PC-3 (cell line): ENCODE measurements around the gene CCDC90B. TPM values are rescaled to one million over a fixed set of nuclear protein-coding genes. Genes with fewer than 3 reads are reported as not detected.

Experiments
- ATAC-seq: fragments of 200-7000 bp; cut with Tn5 transposase; 2 replicates; pipeline ENCODE4 v1.9.1; 2020; ENCODE audit warnings: mild to moderate bottlenecking, moderate library complexity
- BruUV-seq: library from RNA; stranded (reverse); fragments of 400-500 nt; replicated peaks from 2 replicates; lab custom pipeline; 2021; lab: Mats Ljungman, UMichigan
- CTCF ChIA-PET: fragments of 300-600 bp; sonication (Branson Sonifier 250); formaldehyde crosslinking; loops from one replicate; lab custom pipeline; 2022; ENCODE audit warnings: antibody characterized with exemption; lab: Charles Lee
- POLR2A ChIA-PET: fragments of 300-600 bp; sonication (Branson Sonifier 250); formaldehyde crosslinking; loops from one replicate; lab custom pipeline; 2022; ENCODE audit warnings: antibody characterized with exemption; ENCODE audit not compliant: unreplicated experiment; lab: Charles Lee
- DNase-seq: peaks from one replicate; pipeline ENCODE4 v3.0.0-alpha.2; 2015
- H2AFZ ChIP-seq: fragments of 300-600 bp; sonication (generic); 2 replicates; pipeline ENCODE4 v1.6.0; 2016; ENCODE audit warnings: antibody characterized with exemption, low read length
- H3F3A ChIP-seq: fragments of 300-600 bp; sonication (generic); one replicate; pipeline ENCODE4 v1.6.0; 2017; ENCODE audit warnings: antibody characterized with exemption, low read length, control low read depth, mild to moderate bottlenecking; ENCODE audit not compliant: unreplicated experiment
- H3K27ac ChIP-seq: fragments of 300-600 bp; sonication (generic); 2 replicates; pipeline ENCODE4 v1.5.1; 2016; ENCODE audit warnings: mild to moderate bottlenecking, low read length
- H3K27me3 ChIP-seq: fragments of 300-600 bp; sonication (generic); 2 replicates; pipeline ENCODE4 v1.6.1; 2016; ENCODE audit warnings: low read length, mixed read lengths
- H3K36me3 ChIP-seq: fragments of 300-600 bp; sonication (generic); 2 replicates; pipeline ENCODE4 v1.6.1; 2016; ENCODE audit warnings: low read depth, mixed run types, low read length, mixed read lengths
- H3K4me1 ChIP-seq: fragments of 300-600 bp; sonication (generic); 2 replicates; pipeline ENCODE4 v1.5.1; 2016; ENCODE audit warnings: low read length; ENCODE audit not compliant: insufficient read depth
- H3K4me2 ChIP-seq: fragments of 300-600 bp; sonication (generic); 2 replicates; pipeline ENCODE4 v1.6.0; 2016; ENCODE audit warnings: low read length
- H3K4me3 ChIP-seq: fragments of 300-600 bp; sonication (generic); 2 replicates; pipeline ENCODE4 v1.5.1; 2016; ENCODE audit warnings: mild to moderate bottlenecking, low read length, mixed read lengths
- H3K79me2 ChIP-seq: fragments of 300-600 bp; sonication (generic); 2 replicates; pipeline ENCODE4 v1.6.1; 2017; ENCODE audit warnings: low read length, mixed read lengths
- H3K9ac ChIP-seq: fragments of 300-600 bp; sonication (generic); 2 replicates; pipeline ENCODE4 v1.6.0; 2016; ENCODE audit warnings: mild to moderate bottlenecking, low read length
- H3K9me2 ChIP-seq: fragments of 300-600 bp; sonication (generic); replicated peaks from 2 replicates; pipeline ENCODE4 v1.6.1; 2016; ENCODE audit warnings: mixed run types, low read length, mixed read lengths
- H3K9me3 ChIP-seq: fragments of 300-600 bp; sonication (generic); 2 replicates; pipeline ENCODE4 v1.6.1; 2016; ENCODE audit warnings: low read length, mixed read lengths
- H4K20me1 ChIP-seq: fragments of 300-600 bp; sonication (generic); 2 replicates; pipeline ENCODE4 v1.6.1; 2016; ENCODE audit warnings: low read length, mixed read lengths
- CTCF ChIP-seq: fragments of 300-600 bp; sonication (generic); conservative IDR thresholded peaks from 2 replicates; pipeline ENCODE4 v1.5.1; 2017; ENCODE audit warnings: antibody characterized with exemption, low read depth, mild to moderate bottlenecking, low read length
- EZH2 ChIP-seq: fragments of 300-600 bp; sonication (generic); IDR thresholded peaks from one replicate; pipeline ENCODE4 v1.6.1; 2017; ENCODE audit warnings: antibody characterized with exemption, mild to moderate bottlenecking, low read length; ENCODE audit not compliant: unreplicated experiment
- EZH2phosphoT487 ChIP-seq: fragments of 300-600 bp; sonication (generic); IDR thresholded peaks from 2 replicates; pipeline ENCODE4 v1.6.1; 2018; ENCODE audit warnings: mild to moderate bottlenecking, antibody characterized with exemption, low read length, borderline replicate concordance
- intact Hi-C: fragments of 100-400 bp; cut with micrococcal nuclease; formaldehyde crosslinking; loops from 2 replicates; pipeline ENCODE4 v1.9.0; 2023
- total RNA-seq: library from RNA; depleted of rRNA; stranded (reverse); fragments of >200 nt; gene quantifications from 2 replicates; pipeline ENCODE4 v1.2.3, GENCODE V29; 2014

Gene CCDC90B
- total RNA-seq, 1 experiment from 2014 or later, result 59.4 TPM

- no peak for DNase-seq
Observed at GRCh38 chr11:83256602-83257340, 29.4 kb downstream of the CCDC90B start.

GRCh38 chr11:83255366-83255765 lies 30.8 kb downstream of the CCDC90B start:
- no TSS peak for BruUV-seq
- DNase-seq, result peak; percentile 17
- no peaks in the 10 kb centered on the region for H3K9me3 ChIP-seq
- intact Hi-C loops, result no loop called here
- H2AFZ ChIP-seq, result no peak overlapping the region
- no peak overlapping the region for H3K27ac ChIP-seq
- H3K9me2 ChIP-seq, result no peaks in the 10 kb centered on the region
- no peaks in the 10 kb centered on the region for H3K79me2 ChIP-seq
- peaks cover 5% of the 10 kb centered on the region for H3F3A ChIP-seq
- peaks cover 9% of the 10 kb centered on the region; the same call in 1 of the 2 replicates for H3K36me3 ChIP-seq
- no peaks in the 10 kb centered on the region for H4K20me1 ChIP-seq
- ATAC-seq, result 0 out of 2 replicates have a peak, but pooled peaks have one; percentile 5
- TF ChIP-seq EZH2 (no peak), CTCF (no peak), EZH2phosphoT487 (no peak)
- H3K27me3 ChIP-seq, result no peaks in the 10 kb centered on the region
- H3K4me3 ChIP-seq, result no peak overlapping the region
- H3K4me1 ChIP-seq, result peaks cover 34% of the 10 kb centered on the region
- ChIA-PET CTCF (no interaction called here), POLR2A (interaction anchor here (0.5 kb wide), 1 partner anchor 1586 kb away, joined by 3 read pairs; no protein-coding TSS in a partner anchor)
- H3K4me2 ChIP-seq, result no peak overlapping the region
- H3K9ac ChIP-seq, result no peak overlapping the region

More at GRCh38 chr11:83256602-83257340, 29.4 kb downstream of the CCDC90B start:
- H3K27ac ChIP-seq, result no peak overlapping the region
- H3K9me3 ChIP-seq, result no peaks in the 10 kb centered on the region
- no peaks in the 10 kb centered on the region for H4K20me1 ChIP-seq
- no peaks in the 10 kb centered on the region for H3K27me3 ChIP-seq
- no peak for TF ChIP-seq EZH2
- TF ChIP-seq CTCF, result no peak
- no peak for TF ChIP-seq EZH2phosphoT487
- no peak overlapping the region for H3K4me3 ChIP-seq
- no peak overlapping the region for H2AFZ ChIP-seq
- H3K4me2 ChIP-seq, result peak overlapping the region; percentile 7; the same call in 1 of the 2 replicates
- ChIA-PET CTCF (interaction anchor here (0.8 kb wide), 1 partner anchor 49 kb away, joined by 3 read pairs; no protein-coding TSS in a partner anchor), POLR2A (no interaction called here)
- H3F3A ChIP-seq, result peaks cover 5% of the 10 kb centered on the region
- no TSS peak for BruUV-seq
- no peaks in the 10 kb centered on the region for H3K9me2 ChIP-seq
- no peak for ATAC-seq
- intact Hi-C loops, result no loop called here
- H3K4me1 ChIP-seq, result peaks cover 34% of the 10 kb centered on the region
- no peak overlapping the region for H3K9ac ChIP-seq
- H3K79me2 ChIP-seq, result no peaks in the 10 kb centered on the region
- peaks cover 14% of the 10 kb centered on the region; the same call in 1 of the 2 replicates for H3K36me3 ChIP-seq

- CTCF ChIA-PET, result no interaction called here
Observed at GRCh38 chr11:83252941-83253340, 33.2 kb downstream of the CCDC90B start.

More at GRCh38 chr11:83252941-83253340, 33.2 kb downstream of the CCDC90B start:
- DNase-seq (no peak), ATAC-seq (no peak)
- intact Hi-C loops, result loop anchor here (5.0 kb wide), 1 partner anchor 61 kb away; the partner anchor contains the start of gene ANKRD42
- Histone ChIP-seq H3K9ac (no peak overlapping the region), H3K4me3 (no peak overlapping the region), H3K27ac (no peak overlapping the region), H3K9me2 (no peaks in the 10 kb centered on the region), H3K9me3 (no peaks in the 10 kb centered on the region), H3K4me1 (peaks cover 28% of the 10 kb centered on the region), H3K36me3 (no peaks in the 10 kb centered on the region), H3K79me2 (no peaks in the 10 kb centered on the region), H4K20me1 (no peaks in the 10 kb centered on the region), H3K4me2 (no peak overlapping the region), H2AFZ (no peak overlapping the region), H3K27me3 (no peaks in the 10 kb centered on the region), H3F3A (peaks cover under 1% of the 10 kb centered on the region)
- no TSS peak for BruUV-seq
- no peak for TF ChIP-seq CTCF
- POLR2A ChIA-PET, result no interaction called here
